ENCODE data around the gene NEURL3.

- TF ChIP-seq CTCF (IDR thresholded peaks at IDR 0.05), result no peak
- no peak for TF ChIP-seq ZFX (IDR thresholded peaks at IDR 0.05; ENCODE audit: borderline replicate concordance)
These were observed 36.4 kb upstream of the NEURL3 start for GRCh38 chr2:96541398-96542152.

Data from 22Rv1 (cell line).